ENCODE data around the gene PLEKHF1.

DNA sequence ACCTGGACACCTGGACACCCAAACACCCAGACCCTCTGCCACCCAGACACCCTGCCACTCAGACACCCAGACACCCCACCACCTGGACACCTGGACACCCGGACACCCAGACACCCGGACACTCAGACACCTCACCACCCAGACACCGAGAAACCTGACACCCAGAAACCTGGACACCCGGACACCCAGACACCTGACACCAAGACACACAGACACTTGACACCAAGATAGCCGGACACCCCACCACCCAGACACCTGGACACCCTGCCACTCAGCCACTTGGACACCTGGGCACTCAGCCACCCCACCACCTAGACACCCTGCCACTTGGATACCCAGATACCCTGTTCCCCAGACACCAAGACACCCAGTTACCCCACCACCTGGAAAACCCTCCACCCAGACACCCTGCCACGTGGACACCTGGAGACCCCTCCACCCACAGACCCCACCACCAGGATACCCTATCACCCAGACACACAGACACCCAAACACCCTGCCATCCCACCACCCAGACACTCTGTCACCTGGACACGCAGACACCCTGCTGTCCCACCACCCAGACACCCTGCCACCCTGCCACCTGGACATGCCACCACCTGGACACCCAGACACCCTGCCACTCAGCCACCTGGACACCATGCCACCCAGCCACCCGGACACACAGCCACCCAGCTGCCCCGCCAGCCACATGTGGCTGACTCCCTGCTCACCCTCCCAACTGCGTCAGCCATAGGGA, 32.4 kb downstream of the PLEKHF1 start:
- TF ChIP-seq, protein P1, sequence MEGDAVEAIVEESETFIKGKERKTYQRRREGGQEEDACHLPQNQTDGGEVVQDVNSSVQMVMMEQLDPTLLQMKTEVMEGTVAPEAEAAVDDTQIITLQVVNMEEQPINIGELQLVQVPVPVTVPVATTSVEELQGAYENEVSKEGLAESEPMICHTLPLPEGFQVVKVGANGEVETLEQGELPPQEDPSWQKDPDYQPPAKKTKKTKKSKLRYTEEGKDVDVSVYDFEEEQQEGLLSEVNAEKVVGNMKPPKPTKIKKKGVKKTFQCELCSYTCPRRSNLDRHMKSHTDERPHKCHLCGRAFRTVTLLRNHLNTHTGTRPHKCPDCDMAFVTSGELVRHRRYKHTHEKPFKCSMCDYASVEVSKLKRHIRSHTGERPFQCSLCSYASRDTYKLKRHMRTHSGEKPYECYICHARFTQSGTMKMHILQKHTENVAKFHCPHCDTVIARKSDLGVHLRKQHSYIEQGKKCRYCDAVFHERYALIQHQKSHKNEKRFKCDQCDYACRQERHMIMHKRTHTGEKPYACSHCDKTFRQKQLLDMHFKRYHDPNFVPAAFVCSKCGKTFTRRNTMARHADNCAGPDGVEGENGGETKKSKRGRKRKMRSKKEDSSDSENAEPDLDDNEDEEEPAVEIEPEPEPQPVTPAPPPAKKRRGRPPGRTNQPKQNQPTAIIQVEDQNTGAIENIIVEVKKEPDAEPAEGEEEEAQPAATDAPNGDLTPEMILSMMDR (conservative IDR thresholded peaks at IDR 0.05; ENCODE audit: low read depth, low read length) = no peak
- TF ChIP-seq EZH2 (IDR thresholded peaks at IDR 0.05; ENCODE audit: low read length, unreplicated experiment) (no peak), EZH2phosphoT487 (IDR thresholded peaks at IDR 0.05; ENCODE audit: borderline replicate concordance, low read length) (no peak)
